BLaER1 (cell line): ENCODE measurements around the gene SDK1.
A peak's percentile ranks its signal among the peaks of the same experiment; 100 is the strongest.
"Not testable (repeated sequence)": the region's sequence is repeated elsewhere in the genome, so short reads cannot be mapped to it uniquely, and the experiment has no call there.

Source experiments
- H3K27ac ChIP-seq: shearing (Covaris generic); formaldehyde crosslinking; 2 replicates; pipeline ENCODE4 v1.8.1; 2022
- H3K27me3 ChIP-seq: shearing (Covaris generic); formaldehyde crosslinking; 2 replicates; pipeline ENCODE4 v1.8.1; 2022
- H3K36me3 ChIP-seq: shearing (Covaris generic); formaldehyde crosslinking; 2 replicates; pipeline ENCODE4 v1.8.1; 2022
- H3K4me1 ChIP-seq: shearing (Covaris generic); formaldehyde crosslinking; 2 replicates; pipeline ENCODE4 v1.8.1; 2022
- H3K4me2 ChIP-seq: shearing (Covaris generic); formaldehyde crosslinking; 2 replicates; pipeline ENCODE4 v1.8.1; 2022
- H3K4me3 ChIP-seq: shearing (Covaris generic); formaldehyde crosslinking; 2 replicates; pipeline ENCODE4 v1.8.1; 2022
- H3K9ac ChIP-seq: shearing (Covaris generic); formaldehyde crosslinking; 2 replicates; pipeline ENCODE4 v1.8.1; 2022
- H3K9me3 ChIP-seq: shearing (Covaris generic); formaldehyde crosslinking; 2 replicates; pipeline ENCODE4 v1.8.1; 2022
- H4K20me1 ChIP-seq: shearing (Covaris generic); formaldehyde crosslinking; 2 replicates; pipeline ENCODE4 v1.8.1; 2022
- Cebpa-rat ChIP-seq: shearing (Covaris generic); IDR thresholded peaks from 2 replicates; pipeline ENCODE4 v1.8.1; 2022

SDK1 gene

DNA sequence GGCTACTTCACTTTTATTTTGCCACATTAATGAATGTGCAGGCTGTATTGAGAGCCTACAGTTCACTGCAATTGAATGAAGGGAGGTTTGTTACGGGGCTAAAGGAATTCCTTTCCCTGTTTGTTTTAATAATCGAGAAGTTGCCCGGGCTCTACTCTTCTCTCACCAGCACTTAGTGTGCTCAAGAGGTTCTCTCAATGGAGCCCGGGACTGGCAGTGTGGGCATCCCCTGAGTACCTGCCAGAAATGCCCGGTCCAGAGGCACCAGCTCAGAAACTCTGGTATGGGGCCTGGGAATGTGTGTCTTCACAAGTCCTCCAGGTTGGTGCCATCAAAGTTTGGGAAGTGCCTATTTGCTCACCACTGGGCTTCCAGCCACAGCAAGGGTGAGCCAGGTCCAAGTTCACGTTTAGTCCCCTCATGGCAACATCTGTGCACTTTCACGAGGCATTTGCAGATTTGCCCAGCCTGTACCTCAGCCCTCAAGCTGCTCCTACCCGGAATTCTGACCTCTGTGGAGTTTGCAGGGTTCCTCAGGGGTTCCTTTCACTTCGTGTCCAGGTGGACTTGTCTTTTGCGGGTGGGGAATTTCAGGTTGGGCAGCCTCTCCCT, 622.4 kb downstream of the SDK1 start:
- H3K36me3 ChIP-seq = no peaks in the 10 kb centered on the region
- peaks cover 7% of the 10 kb centered on the region for H3K9me3 ChIP-seq
- H4K20me1 ChIP-seq = no peaks in the 10 kb centered on the region
- no peak overlapping the region for H3K27ac ChIP-seq
- H3K4me1 ChIP-seq = peaks cover 11% of the 10 kb centered on the region
- H3K4me3 ChIP-seq = no peak overlapping the region
- no peaks in the 10 kb centered on the region; the same call in 1 of the 2 replicates for H3K27me3 ChIP-seq
- no peak overlapping the region for H3K4me2 ChIP-seq
- TF ChIP-seq Cebpa-rat = no peak
- H3K9ac ChIP-seq = no peak overlapping the region

DNA sequence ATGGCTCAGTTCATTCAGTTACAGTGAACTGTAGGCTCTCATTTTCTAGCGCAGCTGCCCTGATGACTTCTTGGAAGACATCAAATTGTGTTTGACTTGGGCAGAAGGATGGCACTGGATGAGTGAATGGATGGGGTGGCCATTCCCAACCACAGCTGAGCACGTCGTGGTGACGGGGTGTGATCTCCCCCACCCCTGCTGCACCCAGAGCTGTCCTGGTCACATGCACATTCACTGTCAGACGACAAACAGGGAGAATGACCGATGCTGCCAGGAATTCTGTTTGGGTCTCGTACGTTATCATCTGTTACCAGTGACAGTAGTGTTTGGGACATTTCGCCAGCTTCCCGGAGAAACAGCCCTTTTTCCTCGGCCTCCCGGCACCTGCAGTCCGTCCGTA, 623.2 kb downstream of the SDK1 start:
- Histone ChIP-seq H3K9ac (no peak overlapping the region), H3K27me3 (no peaks in the 10 kb centered on the region; the same call in 1 of the 2 replicates), H3K4me2 (no peak overlapping the region), H3K4me1 (peaks cover 2% of the 10 kb centered on the region), H3K9me3 (peaks cover under 1% of the 10 kb centered on the region; the same call in 1 of the 2 replicates), H4K20me1 (no peaks in the 10 kb centered on the region), H3K4me3 (no peak overlapping the region), H3K36me3 (no peaks in the 10 kb centered on the region), H3K27ac (no peak overlapping the region)
- no peak for TF ChIP-seq Cebpa-rat

DNA sequence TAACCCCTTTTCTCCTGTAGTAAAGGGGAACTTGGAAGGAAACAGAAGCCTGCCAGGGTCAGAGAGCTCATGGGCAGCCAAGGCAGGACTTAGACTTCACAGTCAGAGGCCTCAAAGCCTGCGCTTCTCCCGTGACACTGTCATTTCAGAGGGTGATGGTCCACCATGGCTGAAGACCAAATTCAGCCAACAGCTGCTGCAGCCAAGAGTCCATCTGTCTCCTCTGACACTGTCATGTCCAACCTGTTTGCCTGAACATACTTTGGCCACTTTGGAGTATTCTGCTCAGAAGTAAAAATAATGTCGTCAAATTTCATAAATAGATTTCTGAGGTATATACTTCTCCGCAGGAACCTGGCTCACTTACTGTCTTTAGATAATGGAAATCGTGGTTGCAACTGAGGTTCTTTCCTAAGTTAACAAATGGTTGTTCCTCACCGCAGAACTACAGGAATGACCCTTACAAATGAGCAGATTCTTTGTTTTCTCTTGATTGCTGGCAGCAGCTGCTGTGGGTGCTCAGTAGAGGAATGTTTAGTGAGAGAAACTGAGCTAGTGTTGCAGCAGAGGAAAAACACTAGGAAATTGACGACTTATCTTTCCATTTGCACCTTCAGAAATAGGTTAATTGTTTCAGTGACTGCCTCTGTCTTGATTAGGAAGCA, 626.5 kb downstream of the SDK1 start:
- H3K4me3 ChIP-seq = no peak overlapping the region
- H3K9ac ChIP-seq = no peak overlapping the region
- no peaks in the 10 kb centered on the region for H4K20me1 ChIP-seq
- H3K4me2 ChIP-seq = no peak overlapping the region
- H3K9me3 ChIP-seq = no peaks in the 10 kb centered on the region
- TF ChIP-seq Cebpa-rat = no peak
- H3K36me3 ChIP-seq = no peaks in the 10 kb centered on the region
- no peaks in the 10 kb centered on the region; the same call in 1 of the 2 replicates for H3K27me3 ChIP-seq
- H3K27ac ChIP-seq = no peak overlapping the region
- H3K4me1 ChIP-seq = no peaks in the 10 kb centered on the region

DNA sequence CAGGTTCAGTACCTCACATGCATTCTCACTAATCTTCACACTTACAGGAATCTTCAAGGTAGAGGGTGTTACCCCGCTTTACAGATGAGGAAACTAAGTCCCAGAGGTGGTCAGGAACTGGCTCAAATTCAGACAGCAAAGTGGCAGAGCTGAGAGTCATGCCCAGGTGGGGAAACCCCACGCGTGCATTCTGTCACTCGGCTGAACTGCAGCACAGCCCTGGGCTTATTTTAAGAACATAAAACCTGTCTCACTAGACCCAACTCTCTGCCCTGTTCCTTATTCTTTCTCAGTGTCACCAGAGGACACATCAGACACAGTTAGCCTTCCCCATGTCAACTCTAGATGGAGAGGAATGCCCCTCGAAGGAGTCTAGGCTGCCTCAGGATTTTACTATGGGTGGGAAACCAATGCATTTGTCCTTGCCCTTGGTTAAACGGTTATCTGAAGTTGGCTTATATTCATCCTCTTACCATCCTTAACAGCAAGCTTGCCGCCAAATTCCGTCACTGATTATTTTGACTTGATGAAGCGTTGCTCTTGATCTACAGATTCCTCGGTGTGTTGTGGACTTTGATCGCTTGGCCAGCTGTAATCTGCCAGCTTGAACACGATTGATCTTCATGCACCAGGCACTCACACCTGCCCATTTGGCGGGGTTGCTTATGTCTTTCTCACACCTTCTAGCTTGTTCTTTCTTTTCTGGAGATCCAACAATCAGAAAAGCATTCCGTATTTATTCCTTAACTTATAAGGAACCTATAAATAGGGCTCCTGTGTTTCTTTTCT, 627.9 kb downstream of the SDK1 start:
- Histone ChIP-seq H3K4me1 (no peaks in the 10 kb centered on the region), H3K27me3 (no peaks in the 10 kb centered on the region; the same call in 1 of the 2 replicates), H3K36me3 (no peaks in the 10 kb centered on the region), H4K20me1 (no peaks in the 10 kb centered on the region), H3K9me3 (no peaks in the 10 kb centered on the region), H3K4me3 (no peak overlapping the region), H3K27ac (no peak overlapping the region), H3K4me2 (no peak overlapping the region), H3K9ac (no peak overlapping the region)
- TF ChIP-seq Cebpa-rat = no peak

DNA sequence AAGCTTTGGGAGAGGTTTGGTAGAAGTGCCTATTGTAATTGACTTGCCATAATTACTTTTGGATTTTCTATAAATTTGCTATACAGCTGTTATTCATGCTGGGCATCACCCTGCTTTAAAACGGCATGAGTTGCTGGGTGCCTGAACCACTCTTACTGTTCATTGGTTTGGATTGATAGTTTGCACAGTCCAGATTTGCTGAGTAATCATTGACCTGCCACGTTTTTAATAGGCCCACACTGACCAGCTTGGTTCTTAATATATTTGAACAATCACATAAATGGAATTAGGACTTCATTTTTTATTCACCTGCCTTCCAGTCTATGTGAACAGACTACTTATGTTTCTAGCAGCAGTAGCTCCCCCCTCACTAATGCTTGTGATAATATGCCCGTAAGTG, 630.8 kb downstream of the SDK1 start:
- no peak overlapping the region for H3K9ac ChIP-seq
- H3K4me1 ChIP-seq = no peaks in the 10 kb centered on the region
- no peaks in the 10 kb centered on the region for H3K36me3 ChIP-seq
- TF ChIP-seq Cebpa-rat = no peak
- H3K4me2 ChIP-seq = no peak overlapping the region
- no peaks in the 10 kb centered on the region for H4K20me1 ChIP-seq
- H3K27me3 ChIP-seq = no peaks in the 10 kb centered on the region
- no peak overlapping the region for H3K27ac ChIP-seq
- H3K9me3 ChIP-seq = peaks cover 25% of the 10 kb centered on the region
- no peak overlapping the region for H3K4me3 ChIP-seq

- no peaks in the 10 kb centered on the region for H3K36me3 ChIP-seq
- no peak for TF ChIP-seq Cebpa-rat
- peaks cover 30% of the 10 kb centered on the region for H3K9me3 ChIP-seq
- no peaks in the 10 kb centered on the region for H4K20me1 ChIP-seq
- H3K27ac ChIP-seq = no peak overlapping the region
- peaks cover 10% of the 10 kb centered on the region for H3K4me1 ChIP-seq
- no peaks in the 10 kb centered on the region for H3K27me3 ChIP-seq
- no peak overlapping the region for H3K4me2 ChIP-seq
- no peak overlapping the region for H3K4me3 ChIP-seq
- no peak overlapping the region for H3K9ac ChIP-seq
These were observed 636.1 kb downstream of the SDK1 start for GRCh38 chr7:3937146-3937545.

DNA sequence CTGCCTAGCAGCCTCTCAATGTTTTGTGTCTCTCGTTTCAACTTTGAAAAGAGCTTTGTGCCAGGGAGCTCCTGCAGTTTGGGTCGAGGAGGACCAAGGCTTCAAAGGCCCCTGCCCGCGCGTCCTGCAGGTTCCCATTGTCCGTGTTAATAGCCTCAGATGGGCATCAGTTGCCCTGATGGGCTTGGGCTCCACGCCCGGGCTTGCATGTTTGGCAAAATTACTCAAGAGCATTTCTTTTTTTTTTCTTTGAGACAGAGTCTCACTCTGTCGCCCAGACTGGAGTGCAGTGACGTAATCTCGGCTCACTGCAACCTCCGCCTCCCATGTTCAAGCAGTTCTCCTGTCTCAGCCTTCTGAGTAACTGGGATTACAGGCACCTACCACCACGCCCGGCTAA, 636.6 kb downstream of the SDK1 start:
- Histone ChIP-seq H3K4me1 (peaks cover 10% of the 10 kb centered on the region), H4K20me1 (no peaks in the 10 kb centered on the region), H3K9ac (no peak overlapping the region), H3K27ac (no peak overlapping the region), H3K4me3 (no peak overlapping the region), H3K27me3 (no peaks in the 10 kb centered on the region), H3K4me2 (no peak overlapping the region), H3K9me3 (peaks cover 30% of the 10 kb centered on the region), H3K36me3 (no peaks in the 10 kb centered on the region)
- no peak for TF ChIP-seq Cebpa-rat

DNA sequence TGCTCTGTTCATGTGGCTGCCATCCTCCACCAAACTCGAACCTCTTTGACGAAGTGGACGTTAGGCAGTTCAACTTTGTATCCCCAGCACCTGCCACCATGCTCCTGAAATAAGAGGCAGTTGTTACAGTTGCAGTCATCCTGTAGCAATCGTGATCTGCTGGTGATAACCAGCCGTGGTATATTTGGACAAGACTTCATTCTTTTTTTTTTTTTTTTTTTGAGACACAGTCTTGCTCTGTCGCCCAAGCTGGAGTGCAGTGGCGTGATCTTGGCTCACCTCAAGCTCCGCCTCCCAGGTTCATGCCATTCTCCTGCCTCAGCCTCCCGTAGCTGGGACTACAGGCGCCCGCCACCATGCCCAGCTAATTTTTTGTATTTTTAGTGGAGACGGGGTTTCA, 640.7 kb downstream of the SDK1 start:
- H3K27me3 ChIP-seq, H4K20me1 ChIP-seq, H3K36me3 ChIP-seq, H3K9ac ChIP-seq, H3K4me3 ChIP-seq, H3K27ac ChIP-seq: not testable (repeated sequence)
- peaks cover 19% of the 10 kb centered on the region for H3K9me3 ChIP-seq
- peaks cover 15% of the 10 kb centered on the region for H3K4me1 ChIP-seq
- peak overlapping the region; percentile 17 for H3K4me2 ChIP-seq

- no peak overlapping the region for H3K9ac ChIP-seq
- TF ChIP-seq Cebpa-rat = no peak
These were observed 641.2 kb downstream of the SDK1 start for GRCh38 chr7:3942276-3942675.

More at GRCh38 chr7:3942276-3942675, 641.2 kb downstream of the SDK1 start:
- H3K27me3 ChIP-seq = no peaks in the 10 kb centered on the region
- H3K36me3 ChIP-seq = no peaks in the 10 kb centered on the region
- no peak overlapping the region for H3K27ac ChIP-seq
- H3K9me3 ChIP-seq = peaks cover 14% of the 10 kb centered on the region
- H3K4me1 ChIP-seq = peaks cover 20% of the 10 kb centered on the region
- no peaks in the 10 kb centered on the region for H4K20me1 ChIP-seq
- no peak overlapping the region for H3K4me2 ChIP-seq
- no peak overlapping the region for H3K4me3 ChIP-seq
